HG03108 (cell line): ENCODE measurements around the gene INPP5E.
"Not testable (repeated sequence)": the region's sequence is repeated elsewhere in the genome, so short reads cannot be mapped to it uniquely, and the experiment has no call there.

ENCODE experiments used
- ATAC-seq: cut with Tn5 transposase; IDR thresholded peaks from one replicate; pipeline ENCODE4 v1.9.1; 2021; ENCODE audit warnings: moderate library complexity; ENCODE audit not compliant: unreplicated experiment

The INPP5E gene

DNA sequence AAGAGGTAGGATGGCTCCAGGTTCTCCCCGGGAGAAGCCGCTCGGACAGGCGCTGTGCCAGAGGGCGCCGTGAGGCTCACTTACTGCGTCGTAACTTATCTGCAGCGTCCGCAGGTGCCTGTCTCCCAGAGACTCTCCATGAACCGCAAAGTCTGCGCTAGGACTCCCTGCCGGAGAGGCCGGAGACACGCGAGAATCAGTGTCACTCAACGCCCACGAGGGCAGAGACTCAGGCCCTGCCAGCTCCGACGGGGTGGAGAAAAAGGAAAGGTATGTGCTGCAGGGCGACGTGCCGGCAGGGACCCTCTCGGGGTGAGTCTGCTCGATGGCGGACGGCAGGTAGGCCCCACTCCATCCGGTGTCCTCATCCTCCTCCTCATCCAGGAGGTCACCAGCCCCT, 32.6 kb downstream of the INPP5E start:
- not testable (repeated sequence) for ATAC-seq

DNA sequence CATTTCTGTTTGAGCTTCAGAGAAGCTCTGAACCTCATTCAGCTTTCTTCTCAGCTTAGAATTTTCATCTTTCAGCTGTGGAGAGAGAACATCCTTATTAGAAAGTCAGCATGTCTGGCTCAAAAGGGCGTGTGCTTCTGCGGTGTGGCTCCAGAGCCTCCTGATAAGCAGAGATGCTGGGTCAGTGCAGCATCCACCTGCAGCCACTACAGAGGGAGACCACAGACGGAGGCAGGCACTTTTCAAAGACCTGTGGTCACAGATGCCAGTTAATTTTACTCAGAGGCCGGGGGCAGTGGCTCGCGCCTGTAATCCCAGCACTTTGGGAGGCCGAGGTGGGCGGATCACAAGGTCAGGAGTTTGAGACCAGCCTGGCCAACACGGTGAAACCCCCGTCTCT, 33.7 kb downstream of the INPP5E start:
- not testable (repeated sequence) for ATAC-seq

- ATAC-seq = no peak
Measured at GRCh38 chr9:136405481-136405880, 34.2 kb downstream of the INPP5E start.

GRCh38 chr9:136404801-136405136, 34.9 kb downstream of the INPP5E start:
- no peak for ATAC-seq

DNA sequence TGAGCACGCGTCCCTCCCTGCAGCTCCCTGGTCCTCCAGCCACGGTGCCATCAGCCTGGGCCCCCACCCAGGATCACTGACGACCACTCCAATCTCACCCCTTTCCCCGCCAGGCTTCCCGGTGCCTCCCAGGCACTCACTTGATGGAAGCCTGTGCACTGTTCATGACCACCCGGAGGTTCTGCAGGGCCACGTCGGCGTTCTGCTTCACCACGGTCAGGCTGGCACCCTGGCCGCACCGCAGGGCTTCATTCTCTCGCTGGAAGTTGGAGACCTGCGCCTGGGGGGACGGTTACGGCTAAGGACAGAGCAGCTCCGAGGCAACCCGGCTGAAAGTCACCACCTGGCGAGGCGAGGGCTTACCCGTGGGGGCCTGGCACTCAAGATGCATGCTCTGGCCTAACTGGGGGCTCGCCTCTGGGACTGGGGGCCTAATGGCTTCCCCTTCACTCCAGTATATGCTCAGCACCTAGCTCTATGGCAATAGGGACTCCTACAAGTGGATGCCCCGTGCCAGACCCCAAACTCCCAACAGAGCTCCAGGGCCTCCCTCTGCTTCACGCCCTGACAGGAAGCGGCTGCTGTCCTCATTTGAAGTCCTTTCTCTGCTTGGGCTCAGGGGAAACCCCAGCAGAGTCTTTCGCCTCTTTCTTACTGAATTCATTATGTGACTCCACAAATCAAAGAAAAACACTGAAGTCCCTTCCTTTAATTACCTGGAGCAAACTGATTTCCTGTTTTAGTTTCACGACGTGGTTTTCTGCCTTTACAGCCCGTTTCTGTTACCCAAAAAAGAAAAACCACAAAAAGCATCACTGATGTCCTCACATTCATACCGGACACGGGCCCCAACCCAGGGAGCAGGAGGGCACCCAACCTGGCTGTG, 35.5 kb downstream of the INPP5E start:
- no peak for ATAC-seq

DNA sequence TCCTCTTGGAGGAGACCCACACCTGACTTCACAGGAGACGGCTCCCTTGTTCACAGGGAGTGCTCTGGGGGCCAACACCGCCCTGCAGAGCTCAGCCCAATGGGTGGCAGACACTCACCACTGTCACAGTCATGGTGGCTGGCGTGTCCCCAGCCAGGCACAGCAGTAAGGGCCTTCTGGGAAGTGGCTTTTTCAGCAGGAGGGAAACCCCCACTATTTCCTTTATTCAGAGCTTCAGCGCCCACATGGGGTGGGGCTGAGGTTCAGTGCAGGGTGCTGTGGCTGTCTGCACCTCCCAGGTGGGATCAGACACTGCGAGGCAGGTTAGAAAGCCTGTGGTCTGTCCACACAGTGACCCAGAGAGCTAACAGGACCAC, 36.1 kb downstream of the INPP5E start:
- no peak for ATAC-seq

- no peak for ATAC-seq
Measured at GRCh38 chr9:136402067-136402466, 37.6 kb downstream of the INPP5E start.

- ATAC-seq = no peak
Measured at GRCh38 chr9:136401173-136401922, 38.3 kb downstream of the INPP5E start.

- peak; percentile 62 for ATAC-seq
Measured at GRCh38 chr9:136400038-136400834, 39.4 kb downstream of the INPP5E start, which contains the start of gene SNAPC4. SNAPC4 (minus strand) TSS chr9:136400170; CDS start chr9:136398428, 1,742 bp downstream.

DNA sequence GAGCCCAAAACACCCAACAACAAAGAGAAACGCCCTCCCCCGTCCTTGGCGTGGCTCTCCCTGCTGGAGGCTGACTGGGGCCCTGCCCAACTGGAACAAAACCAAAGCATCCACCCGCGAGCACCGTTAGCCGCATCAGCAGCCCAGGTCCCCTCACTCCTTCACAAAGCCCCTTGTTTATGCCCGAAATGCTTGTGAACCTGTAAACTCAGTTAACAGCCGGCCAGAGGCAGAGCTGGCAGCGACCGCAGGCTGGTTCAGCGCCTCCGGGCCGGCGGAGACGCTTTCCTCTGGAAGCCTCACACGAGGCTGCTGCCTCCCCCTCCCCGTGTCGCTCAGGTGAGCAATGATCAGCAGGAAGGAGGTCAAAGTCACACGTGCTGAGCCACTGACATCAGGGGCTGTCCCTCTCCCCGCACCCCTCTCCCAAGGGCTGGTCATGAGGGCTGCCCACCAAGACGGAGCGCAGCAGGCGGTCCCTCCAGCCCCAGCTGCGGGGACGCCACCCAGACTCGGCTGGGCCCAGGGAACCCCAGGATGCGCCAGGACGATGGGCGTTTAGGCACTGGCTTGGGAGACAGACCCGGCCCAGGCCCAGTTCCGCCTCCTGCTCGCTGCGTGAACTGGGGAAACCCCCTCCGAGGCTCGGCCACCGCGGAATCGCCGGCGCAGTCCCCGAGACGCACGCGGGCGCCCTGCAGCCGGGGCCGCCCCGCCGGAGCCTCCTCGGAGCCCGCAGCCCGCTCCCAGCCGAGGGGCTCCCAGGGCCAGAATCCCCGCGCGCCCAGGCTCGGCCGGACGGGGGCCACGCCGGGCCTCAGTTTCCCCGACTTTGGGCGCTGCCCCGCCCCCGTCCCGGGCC, 40.2 kb downstream of the INPP5E start:
- no peak for ATAC-seq

GRCh38 chr9:136398286-136398685, 41.4 kb downstream of the INPP5E start:
- no peak for ATAC-seq

DNA sequence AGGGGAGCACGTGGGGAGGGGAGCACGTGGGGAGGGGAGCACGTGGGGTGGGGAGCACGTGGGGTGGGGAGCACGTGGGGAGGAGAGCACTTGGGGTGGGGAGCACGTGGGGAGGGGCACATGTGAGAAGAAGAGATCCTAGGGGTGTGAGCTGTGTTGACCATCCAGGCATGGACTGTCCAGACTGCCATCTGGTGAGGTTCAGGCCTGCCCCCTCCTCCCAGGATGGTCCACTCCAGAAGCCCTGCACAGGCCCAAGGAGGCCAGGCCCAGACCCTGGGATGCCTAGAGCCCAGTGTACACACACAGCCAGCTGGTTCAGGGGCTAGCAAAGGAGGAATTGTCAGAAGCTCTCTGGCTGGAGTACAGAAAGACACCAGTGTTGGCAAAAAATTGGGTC, 42.0 kb downstream of the INPP5E start:
- ATAC-seq = no peak

- ATAC-seq = no peak
Measured at GRCh38 chr9:136396219-136396515, 43.5 kb downstream of the INPP5E start.

DNA sequence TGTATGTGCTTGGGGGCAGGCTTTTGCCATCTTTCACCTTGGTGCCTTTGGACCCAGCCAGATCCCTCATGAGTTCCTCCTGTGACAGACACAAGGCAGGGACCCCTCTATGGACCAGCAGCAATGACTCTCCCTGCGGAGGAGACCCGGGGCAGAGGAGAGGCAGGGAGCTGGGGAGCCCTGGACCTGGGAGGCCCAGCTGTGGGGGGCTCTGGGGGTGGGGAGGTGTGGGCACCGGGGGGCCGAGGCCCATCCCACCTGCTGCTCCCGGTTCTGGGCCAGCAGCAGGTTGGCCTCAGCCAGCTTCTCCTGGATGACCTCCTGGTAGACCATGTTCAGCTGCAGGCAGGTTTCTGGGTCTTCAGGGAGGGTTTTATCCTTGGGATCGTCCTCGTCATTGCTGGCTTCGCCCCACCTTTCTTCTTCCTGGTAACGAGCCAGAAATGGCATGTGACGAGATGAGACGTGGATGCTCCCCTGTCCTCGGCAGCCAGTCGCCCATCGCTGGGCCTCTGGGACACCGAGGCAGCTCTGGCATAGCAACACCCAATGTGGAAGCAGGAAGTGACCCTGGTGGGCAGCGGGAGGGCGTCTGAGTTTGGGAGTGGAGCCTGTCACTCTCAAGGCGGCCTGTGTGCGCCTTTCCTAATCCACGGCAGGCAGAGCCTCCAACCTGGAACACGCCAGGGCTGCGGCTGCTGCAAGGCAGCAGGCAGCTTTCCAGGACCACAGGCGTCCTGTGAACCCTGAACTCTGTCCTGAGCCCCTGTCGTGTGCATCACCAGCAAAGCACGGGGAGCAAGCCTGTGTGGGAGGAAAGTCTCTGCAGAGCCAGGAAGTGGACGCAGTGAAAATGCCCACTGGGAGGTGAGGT, 44.1 kb downstream of the INPP5E start:
- no peak for ATAC-seq

DNA sequence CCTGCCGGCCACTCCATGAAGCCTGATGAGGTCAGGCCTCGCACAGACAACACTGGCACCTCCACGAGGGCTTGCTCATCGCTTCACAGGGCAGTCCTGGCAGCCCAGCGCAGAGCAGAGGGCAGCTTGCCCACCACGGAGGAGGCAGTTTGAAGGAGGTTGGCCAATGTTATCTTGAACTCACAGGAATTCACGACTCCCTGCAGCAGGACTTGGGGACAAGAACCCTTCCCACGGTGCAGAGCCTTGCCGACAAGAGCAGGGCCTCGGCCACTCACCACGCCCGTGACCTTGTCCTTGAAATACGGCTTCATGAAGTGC, 44.7 kb downstream of the INPP5E start:
- ATAC-seq = no peak

DNA sequence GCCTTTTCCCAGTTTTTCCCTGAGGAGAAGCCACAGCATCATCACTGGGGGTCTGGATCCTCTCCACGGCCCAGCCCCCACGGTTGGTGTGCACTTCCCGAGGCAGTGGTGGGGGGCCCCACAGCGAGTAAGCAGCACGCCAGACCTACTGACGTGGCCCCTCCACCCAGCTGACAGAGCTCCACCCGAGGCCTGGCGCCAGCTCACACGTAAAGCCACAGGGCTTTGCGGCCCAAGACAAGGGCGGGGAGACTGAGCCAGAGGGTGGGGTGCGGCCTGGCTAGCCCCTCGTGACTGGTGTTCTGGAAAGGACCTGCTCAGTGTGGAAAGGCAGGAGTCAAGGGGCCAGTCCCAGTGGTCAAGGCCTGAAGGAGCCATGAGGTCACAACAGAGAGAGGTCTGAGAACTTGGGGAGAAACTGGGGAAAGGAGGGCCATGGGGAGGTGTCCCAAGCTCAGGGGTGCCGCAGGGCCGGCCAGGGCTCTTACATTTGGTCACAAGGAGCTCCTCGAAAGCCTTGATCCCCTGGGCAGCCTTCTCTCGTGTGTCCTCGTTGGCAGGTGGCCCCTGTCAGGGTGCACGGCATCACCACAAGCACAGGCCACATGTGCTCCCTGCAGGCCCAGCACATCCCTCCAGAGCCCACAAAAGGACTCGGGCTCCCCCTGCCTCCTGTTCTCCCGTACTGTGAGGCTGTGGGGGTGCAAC, 45.2 kb downstream of the INPP5E start:
- ATAC-seq = no peak

DNA sequence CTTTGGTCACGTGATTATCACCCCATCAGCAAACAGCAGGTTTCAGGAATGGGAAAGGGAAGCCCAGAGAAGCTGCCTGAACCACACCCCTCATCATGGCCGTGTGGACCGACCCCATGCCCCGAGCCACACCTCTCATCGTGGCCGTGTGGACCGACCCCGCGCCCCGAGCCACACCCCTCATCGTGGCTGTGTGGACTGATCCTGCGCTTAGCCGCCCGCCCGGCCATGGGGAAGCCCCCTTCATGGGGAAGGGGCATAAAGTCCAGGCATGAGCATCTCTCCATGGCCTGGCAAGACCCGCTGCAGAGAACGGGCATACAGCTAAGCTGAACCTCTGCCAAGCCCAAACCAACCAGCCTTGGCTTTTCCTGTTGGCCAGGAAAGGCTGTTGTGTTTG, 46.1 kb downstream of the INPP5E start:
- no peak for ATAC-seq

DNA sequence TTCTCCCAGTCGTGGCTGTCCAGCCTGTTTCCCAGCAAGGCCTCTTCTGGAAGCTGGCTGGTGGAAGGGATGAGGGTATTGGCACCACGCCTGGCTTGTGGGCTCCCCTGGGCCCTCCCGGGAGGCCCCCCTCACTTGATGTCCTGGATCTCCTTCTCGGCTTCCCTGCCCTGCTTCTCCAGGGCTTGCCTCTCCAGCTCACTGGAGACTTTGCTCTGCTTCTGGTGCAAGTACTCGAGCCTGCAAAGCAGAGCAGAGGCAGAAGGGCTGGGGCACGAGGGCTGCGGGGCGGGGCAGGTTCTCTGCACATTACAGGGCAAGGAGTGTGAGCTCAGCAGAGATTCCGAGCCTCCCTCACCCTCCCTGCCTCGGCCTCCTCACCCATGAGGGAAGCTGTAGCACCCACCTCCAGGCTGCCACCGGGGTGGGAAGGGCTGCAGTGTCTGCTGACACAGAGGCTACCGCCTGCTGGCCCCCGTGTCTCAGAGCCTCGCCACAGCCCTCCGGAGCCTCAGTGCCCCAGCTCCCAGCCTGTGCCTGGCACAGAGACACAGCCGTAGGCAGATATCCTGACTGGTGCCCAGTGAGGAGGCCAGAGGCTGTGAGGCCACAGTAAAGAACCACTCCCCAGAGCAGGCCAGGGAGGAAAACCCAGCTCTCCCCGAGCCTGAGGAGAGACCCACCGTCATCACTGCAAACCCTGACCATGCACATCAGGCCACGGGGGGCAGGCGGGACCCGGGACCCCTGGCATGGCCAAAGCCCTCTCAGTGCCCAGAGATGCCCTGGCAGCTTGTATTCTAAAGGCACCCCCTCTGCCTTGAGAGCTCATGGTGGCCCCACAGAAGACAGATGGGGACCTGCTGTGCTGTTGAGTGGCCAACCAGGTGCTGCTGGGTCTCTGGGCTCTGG, 46.9 kb downstream of the INPP5E start:
- no peak for ATAC-seq
